Bronchial epithelial cell (primary cell): ENCODE data around the gene KAZN. TPM values are rescaled to one million over a fixed set of nuclear protein-coding genes. Genes with fewer than 3 reads are reported as not detected.

Experiments used
- DNase-seq: peaks from one replicate; pipeline ENCODE4 v3.0.0-alpha.2; 2010; ENCODE audit warnings: low read depth
- FAIRE-seq: peaks from 2 replicates; lab custom pipeline; 2011; peaks lifted over from hg19 to GRCh38; lab: Jason Lieb, UNC
- H3K27me3 ChIP-seq: 2 replicates; pipeline ENCODE4 v1.5.1; 2011; ENCODE audit warnings: low read length; ENCODE audit not compliant: control insufficient read depth, insufficient read depth
- H3K36me3 ChIP-seq: 2 replicates; pipeline ENCODE4 v1.5.1; 2011; ENCODE audit warnings: low read length; ENCODE audit not compliant: control insufficient read depth, insufficient read depth
- H3K4me3 ChIP-seq: 2 replicates; pipeline ENCODE4 v1.5.1; 2011; ENCODE audit warnings: mild to moderate bottlenecking, low read depth, low read length, control low read depth
- total RNA-seq: library from RNA; depleted of rRNA; stranded (reverse); fragments of >200 nt; gene quantifications from 2 replicates; pipeline ENCODE4 v1.2.1, GENCODE V29; 2014
- TF ChIP-seq, protein P1 (sequence below): IDR thresholded peaks from 2 replicates; pipeline ENCODE4 v1.5.1; 2011; ENCODE audit warnings: mild to moderate bottlenecking, moderate library complexity, low read length, control low read depth, inconsistent platforms; ENCODE audit not compliant: insufficient read depth, severe bottlenecking

The KAZN gene
- total RNA-seq, 1 donor from 2014 or later: 4.7 TPM

GRCh38 chr1:15107911-15108310 is 509.4 kb downstream of the KAZN start:
- H3K36me3 ChIP-seq: no peaks in the 10 kb centered on the region
- FAIRE-seq (no peak), DNase-seq (no peak)
- H3K27me3 ChIP-seq: no peaks in the 10 kb centered on the region
- H3K4me3 ChIP-seq: no peak overlapping the region
- TF ChIP-seq, protein P1, sequence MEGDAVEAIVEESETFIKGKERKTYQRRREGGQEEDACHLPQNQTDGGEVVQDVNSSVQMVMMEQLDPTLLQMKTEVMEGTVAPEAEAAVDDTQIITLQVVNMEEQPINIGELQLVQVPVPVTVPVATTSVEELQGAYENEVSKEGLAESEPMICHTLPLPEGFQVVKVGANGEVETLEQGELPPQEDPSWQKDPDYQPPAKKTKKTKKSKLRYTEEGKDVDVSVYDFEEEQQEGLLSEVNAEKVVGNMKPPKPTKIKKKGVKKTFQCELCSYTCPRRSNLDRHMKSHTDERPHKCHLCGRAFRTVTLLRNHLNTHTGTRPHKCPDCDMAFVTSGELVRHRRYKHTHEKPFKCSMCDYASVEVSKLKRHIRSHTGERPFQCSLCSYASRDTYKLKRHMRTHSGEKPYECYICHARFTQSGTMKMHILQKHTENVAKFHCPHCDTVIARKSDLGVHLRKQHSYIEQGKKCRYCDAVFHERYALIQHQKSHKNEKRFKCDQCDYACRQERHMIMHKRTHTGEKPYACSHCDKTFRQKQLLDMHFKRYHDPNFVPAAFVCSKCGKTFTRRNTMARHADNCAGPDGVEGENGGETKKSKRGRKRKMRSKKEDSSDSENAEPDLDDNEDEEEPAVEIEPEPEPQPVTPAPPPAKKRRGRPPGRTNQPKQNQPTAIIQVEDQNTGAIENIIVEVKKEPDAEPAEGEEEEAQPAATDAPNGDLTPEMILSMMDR: no peak

GRCh38 chr1:15110128-15110866 is 511.8 kb downstream of the KAZN start:
- Histone ChIP-seq H3K4me3 (no peak overlapping the region), H3K36me3 (no peaks in the 10 kb centered on the region), H3K27me3 (no peaks in the 10 kb centered on the region)
- TF ChIP-seq, protein P1: no peak
- no peak for FAIRE-seq
- DNase-seq: no peak

- no peak for FAIRE-seq
- TF ChIP-seq, protein P1: no peak
- Histone ChIP-seq H3K4me3 (no peak overlapping the region), H3K36me3 (no peaks in the 10 kb centered on the region), H3K27me3 (no peaks in the 10 kb centered on the region)
- DNase-seq: no peak
Measured at GRCh38 chr1:15110867-15111230, 512.4 kb downstream of the KAZN start.

- FAIRE-seq (no peak), DNase-seq (no peak)
- Histone ChIP-seq H3K4me3 (no peak overlapping the region), H3K27me3 (no peaks in the 10 kb centered on the region), H3K36me3 (no peaks in the 10 kb centered on the region)
- TF ChIP-seq, protein P1: no peak
Measured at GRCh38 chr1:15113146-15113545, 514.7 kb downstream of the KAZN start.

GRCh38 chr1:15114884-15115283 is 516.4 kb downstream of the KAZN start:
- DNase-seq (no peak), FAIRE-seq (no peak)
- Histone ChIP-seq H3K36me3 (no peaks in the 10 kb centered on the region), H3K27me3 (no peaks in the 10 kb centered on the region), H3K4me3 (no peak overlapping the region)
- TF ChIP-seq, protein P1: no peak
